Stomach smooth muscle (tissue), 2 donors: ENCODE results near the gene STXBP6.
"Not testable (repeated sequence)": the region's sequence is repeated elsewhere in the genome, so short reads cannot be mapped to it uniquely, and the experiment has no call there.

Experiments
- H3K27ac ChIP-seq: one replicate; pipeline ENCODE4 v1.7.0; 2013; ENCODE audit warnings: mild to moderate bottlenecking, low read length, inconsistent platforms
- H3K27me3 ChIP-seq, 2 donors: one replicate each; pipeline ENCODE4 v1.7.0; 2013; ENCODE audit warnings: low read length in 2 of 2; ENCODE audit not compliant: insufficient read depth in 2 of 2, control insufficient read depth in 1 of 2
- H3K36me3 ChIP-seq, 2 donors: one replicate each; pipeline ENCODE4 v1.7.0; 2013; ENCODE audit warnings: low read length in 2 of 2; ENCODE audit not compliant: control insufficient read depth in 2 of 2, insufficient read depth in 2 of 2
- H3K4me1 ChIP-seq: one replicate; pipeline ENCODE4 v1.7.0; 2013; ENCODE audit warnings: low read length; ENCODE audit not compliant: control insufficient read depth, insufficient read depth
- H3K4me3 ChIP-seq, 2 donors: one replicate each; pipeline ENCODE4 v1.7.0; 2013; ENCODE audit warnings: low read length in 2 of 2
- H3K9ac ChIP-seq, 2 donors: one replicate each; pipeline ENCODE4 v1.7.0; 2013; ENCODE audit warnings: low read length in 2 of 2, mild to moderate bottlenecking in 1 of 2
- H3K9me3 ChIP-seq, 2 donors: one replicate each; pipeline ENCODE4 v1.7.0; 2013; ENCODE audit warnings: low read length in 2 of 2; ENCODE audit not compliant: control insufficient read depth in 2 of 2
- donor health status: healthy.
- donor health status: Pancreatic carcinoma.

Gene STXBP6

GRCh38 chr14:24844011-24844410 lies 205.9 kb downstream of the STXBP6 start:
- no peak overlapping the region for H3K4me3 ChIP-seq
- H3K27me3 ChIP-seq, result no peaks in the 10 kb centered on the region
- H3K9me3 ChIP-seq, result no peaks in the 10 kb centered on the region
- H3K9ac ChIP-seq, result no peak overlapping the region
- H3K4me1 ChIP-seq, result no peaks in the 10 kb centered on the region
- no peak overlapping the region for H3K27ac ChIP-seq
- no peaks in the 10 kb centered on the region for H3K36me3 ChIP-seq

- Histone ChIP-seq H3K9ac (no peak overlapping the region), H3K27ac (no peak overlapping the region)
These were observed 206.5 kb downstream of the STXBP6 start for GRCh38 chr14:24843494-24843893.

GRCh38 chr14:24840204-24840893 lies 209.6 kb downstream of the STXBP6 start:
- no peaks in the 10 kb centered on the region for H3K9me3 ChIP-seq
- H3K4me3 ChIP-seq, result no peak overlapping the region
- H3K36me3 ChIP-seq, result no peaks in the 10 kb centered on the region
- no peak overlapping the region for H3K27ac ChIP-seq
- no peaks in the 10 kb centered on the region for H3K4me1 ChIP-seq
- no peak overlapping the region for H3K9ac ChIP-seq
- no peaks in the 10 kb centered on the region for H3K27me3 ChIP-seq

More at GRCh38 chr14:24843494-24843893, 206.5 kb downstream of the STXBP6 start:
- no peaks in the 10 kb centered on the region for H3K4me1 ChIP-seq
- no peaks in the 10 kb centered on the region for H3K36me3 ChIP-seq
- H3K4me3 ChIP-seq, result no peak overlapping the region
- no peaks in the 10 kb centered on the region for H3K9me3 ChIP-seq
- no peaks in the 10 kb centered on the region for H3K27me3 ChIP-seq

- Histone ChIP-seq H3K27ac (no peak overlapping the region), H3K36me3 (no peaks in the 10 kb centered on the region), H3K9me3 (no peaks in the 10 kb centered on the region), H3K9ac (no peak overlapping the region), H3K4me3 (no peak overlapping the region), H3K27me3 (no peaks in the 10 kb centered on the region), H3K4me1 (no peaks in the 10 kb centered on the region)
These were observed 210.2 kb downstream of the STXBP6 start for GRCh38 chr14:24839617-24840203.

- no peak overlapping the region for H3K27ac ChIP-seq
These were observed 210.9 kb downstream of the STXBP6 start for GRCh38 chr14:24838945-24839616.

GRCh38 chr14:24837280-24838046 lies 212.5 kb downstream of the STXBP6 start:
- Histone ChIP-seq H3K9me3 (no peaks in the 10 kb centered on the region), H3K27me3 (no peaks in the 10 kb centered on the region), H3K4me1 (no peaks in the 10 kb centered on the region), H3K4me3 (no peak overlapping the region), H3K36me3 (peaks cover 0 to 3% of the 10 kb centered on the region in 2 donors), H3K9ac (no peak overlapping the region), H3K27ac (no peak overlapping the region)

More at GRCh38 chr14:24838945-24839616, 210.9 kb downstream of the STXBP6 start:
- H3K4me3 ChIP-seq, result no peak overlapping the region
- H3K36me3 ChIP-seq, result no peaks in the 10 kb centered on the region
- H3K9me3 ChIP-seq, result no peaks in the 10 kb centered on the region
- no peaks in the 10 kb centered on the region for H3K27me3 ChIP-seq
- no peaks in the 10 kb centered on the region for H3K4me1 ChIP-seq
- no peak overlapping the region for H3K9ac ChIP-seq

GRCh38 chr14:24836324-24836723 lies 213.6 kb downstream of the STXBP6 start:
- H3K9me3 ChIP-seq, H3K36me3 ChIP-seq, H3K9ac ChIP-seq, H3K4me1 ChIP-seq, H3K27ac ChIP-seq, H3K4me3 ChIP-seq, H3K27me3 ChIP-seq: not testable (repeated sequence)

- Histone ChIP-seq H3K4me3 (no peak overlapping the region), H3K9ac (no peak overlapping the region), H3K27ac (no peak overlapping the region), H3K4me1 (no peaks in the 10 kb centered on the region), H3K27me3 (no peaks in the 10 kb centered on the region), H3K9me3 (no peaks in the 10 kb centered on the region), H3K36me3 (peaks cover 0 to 3% of the 10 kb centered on the region in 2 donors)
These were observed 215.0 kb downstream of the STXBP6 start for GRCh38 chr14:24834956-24835355.

GRCh38 chr14:24833385-24833784 lies 216.6 kb downstream of the STXBP6 start:
- Histone ChIP-seq H3K4me1 (no peaks in the 10 kb centered on the region), H3K36me3 (peaks cover 0 to 3% of the 10 kb centered on the region in 2 donors), H3K27me3 (no peaks in the 10 kb centered on the region), H3K4me3 (no peak overlapping the region), H3K9me3 (no peaks in the 10 kb centered on the region), H3K9ac (no peak overlapping the region), H3K27ac (no peak overlapping the region)

GRCh38 chr14:24831677-24832076 lies 218.3 kb downstream of the STXBP6 start:
- H3K4me1 ChIP-seq, result no peaks in the 10 kb centered on the region
- peaks cover 0 to 3% of the 10 kb centered on the region in 2 donors for H3K36me3 ChIP-seq
- no peaks in the 10 kb centered on the region for H3K27me3 ChIP-seq
- H3K9ac ChIP-seq, result no peak overlapping the region
- H3K27ac ChIP-seq, result no peak overlapping the region
- H3K9me3 ChIP-seq, result no peaks in the 10 kb centered on the region
- no peak overlapping the region for H3K4me3 ChIP-seq
